WTC11 (cell line): ENCODE measurements around the gene KDM4C.

Source experiments
- ARID4B ChIP-seq: sonication (generic); formaldehyde crosslinking; IDR thresholded peaks from 2 replicates; pipeline ENCODE4 v1.8.0; 2023; ENCODE audit warnings: missing genetic modification reagents, mild to moderate bottlenecking, borderline replicate concordance
- CTCF ChIP-seq: fragments of 200-600 bp; IDR thresholded peaks from 2 replicates; pipeline ENCODE4 v1.8.0; 2022; ENCODE audit warnings: antibody characterized with exemption
- NFATC4 ChIP-seq: fragments of 250-450 bp; sonication (Bioruptor Pico); IDR thresholded peaks from 2 replicates; pipeline ENCODE4 v1.9.0; 2021; ENCODE audit warnings: mild to moderate bottlenecking
- NR2C2 ChIP-seq: sonication (generic); formaldehyde crosslinking; IDR thresholded peaks from 2 replicates; pipeline ENCODE4 v1.8.0; 2022; ENCODE audit warnings: mild to moderate bottlenecking, missing genetic modification reagents
- PRDM15 ChIP-seq: sonication (generic); formaldehyde crosslinking; IDR thresholded peaks from 2 replicates; pipeline ENCODE4 v1.8.0; 2022; ENCODE audit warnings: missing genetic modification reagents
- ZNF121 ChIP-seq: sonication (generic); formaldehyde crosslinking; IDR thresholded peaks from 2 replicates; pipeline ENCODE4 v1.8.0; 2023; ENCODE audit warnings: missing genetic modification reagents
- ZNF532 ChIP-seq: fragments of 250-450 bp; sonication (Bioruptor Pico); IDR thresholded peaks from 2 replicates; pipeline ENCODE4 v1.9.0; 2021; ENCODE audit warnings: mild to moderate bottlenecking, borderline replicate concordance

- TF ChIP-seq CTCF (no peak), NR2C2 (CRISPR knock-in tag) (no peak), ZNF121 (no peak), PRDM15 (peak; percentile 82), ARID4B (CRISPR knock-in tag) (no peak; the same call in 1 of the 2 replicates), ZNF532 (CRISPR knock-in tag) (no peak), NFATC4 (CRISPR knock-in tag) (no peak)
Measured at GRCh38 chr9:6715755-6716643, 41.8 kb upstream of the KDM4C start.
